ENCODE data around the gene KLHL26.

The KLHL26 gene

GRCh38 chr19:18606281-18607225 lies 30.3 kb upstream of the KLHL26 start, which contains the start of gene CRLF1 (continued):
- peak; percentile 42 for TF ChIP-seq ZBTB26 (tag by site-specific recombination; optimal IDR thresholded peaks at IDR 0.05)
- no peak for TF ChIP-seq ZNF629 (tag by site-specific recombination; IDR thresholded peaks at IDR 0.05)
- no peak for TF ChIP-seq SETDB1 (IDR thresholded peaks at IDR 0.05; ENCODE audit: insufficient read length, low read length)
- TF ChIP-seq ZSCAN16 (tag by site-specific recombination; IDR thresholded peaks at IDR 0.05), result no peak
- no peak for TF ChIP-seq ZNF555 (tag by site-specific recombination; conservative IDR thresholded peaks at IDR 0.05)
- peak; percentile 61 for TF ChIP-seq SP2 (tag by site-specific recombination; IDR thresholded peaks at IDR 0.05)
- TF ChIP-seq PRDM10 (tag by site-specific recombination; IDR thresholded peaks at IDR 0.05), result no peak
- no peak for TF ChIP-seq YY1 (tag by site-specific recombination; IDR thresholded peaks at IDR 0.05)
- peak; percentile 79 for TF ChIP-seq ZNF335 (tag by site-specific recombination; conservative IDR thresholded peaks at IDR 0.05)
- TF ChIP-seq ZNF785 (tag by site-specific recombination; IDR thresholded peaks at IDR 0.05), result no peak
- no peak for TF ChIP-seq RBAK (tag by site-specific recombination; IDR thresholded peaks at IDR 0.05)
- TF ChIP-seq ZEB2 (tag by site-specific recombination; IDR thresholded peaks at IDR 0.05), result no peak
- TF ChIP-seq GFI1B (tag by site-specific recombination; IDR thresholded peaks at IDR 0.05), result no peak
- no peak for TF ChIP-seq ZNF701 (tag by site-specific recombination; IDR thresholded peaks at IDR 0.05)
- TF ChIP-seq ZNF600 (tag by site-specific recombination; IDR thresholded peaks at IDR 0.05), result no peak
- TF ChIP-seq ZNF433 (tag by site-specific recombination; IDR thresholded peaks at IDR 0.05; ENCODE audit: low read depth), result no peak
- TF ChIP-seq ZNF776 (tag by site-specific recombination; IDR thresholded peaks at IDR 0.05; ENCODE audit: borderline replicate concordance), result no peak
- no peak for TF ChIP-seq PRDM1 (tag by site-specific recombination; IDR thresholded peaks at IDR 0.05)
- TF ChIP-seq BCL11B (tag by site-specific recombination; IDR thresholded peaks at IDR 0.05; ENCODE audit: low read depth), result no peak
- no peak for TF ChIP-seq ZBTB11 (tag by site-specific recombination; conservative IDR thresholded peaks at IDR 0.05; ENCODE audit: low read depth)
- TF ChIP-seq ZNF214 (tag by site-specific recombination; IDR thresholded peaks at IDR 0.05; ENCODE audit: borderline replicate concordance), result no peak
- TF ChIP-seq ZNF426 (tag by site-specific recombination; IDR thresholded peaks at IDR 0.05), result no peak
- TF ChIP-seq ZBTB17 (tag by site-specific recombination; IDR thresholded peaks at IDR 0.05), result no peak
- no peak for TF ChIP-seq HOXC10 (CRISPR knock-in tag; IDR thresholded peaks at IDR 0.05)
- TF ChIP-seq ZNF350 (tag by site-specific recombination; IDR thresholded peaks at IDR 0.05), result no peak
- no peak for TF ChIP-seq ZNF624 (tag by site-specific recombination; IDR thresholded peaks at IDR 0.05)
- TF ChIP-seq ZBTB8A (tag by site-specific recombination; IDR thresholded peaks at IDR 0.05), result peak; percentile 87
- TF ChIP-seq ZSCAN30 (tag by site-specific recombination; IDR thresholded peaks at IDR 0.05), result no peak
- TF ChIP-seq TCF7L2 (IDR thresholded peaks at IDR 0.05; ENCODE audit: borderline replicate concordance, low read depth, low read length), result no peak
- no peak for TF ChIP-seq ZNF423 (tag by site-specific recombination; IDR thresholded peaks at IDR 0.05)
- no peak for TF ChIP-seq ZNF449 (tag by site-specific recombination; IDR thresholded peaks at IDR 0.05)
- TF ChIP-seq ZNF221 (tag by site-specific recombination; IDR thresholded peaks at IDR 0.05; ENCODE audit: borderline replicate concordance), result no peak

All from HEK293 (cell line).